Fibroblast of the conjunctiva (primary cell): ENCODE measurements around the gene PPT2.
"Not testable (repeated sequence)": the region's sequence is repeated elsewhere in the genome, so short reads cannot be mapped to it uniquely, and the experiment has no call there.

Source experiments
- DNase-seq: peaks from one replicate; pipeline ENCODE4 v3.0.0-alpha.2; 2010; ENCODE audit warnings: low read depth

PPT2 gene

DNA sequence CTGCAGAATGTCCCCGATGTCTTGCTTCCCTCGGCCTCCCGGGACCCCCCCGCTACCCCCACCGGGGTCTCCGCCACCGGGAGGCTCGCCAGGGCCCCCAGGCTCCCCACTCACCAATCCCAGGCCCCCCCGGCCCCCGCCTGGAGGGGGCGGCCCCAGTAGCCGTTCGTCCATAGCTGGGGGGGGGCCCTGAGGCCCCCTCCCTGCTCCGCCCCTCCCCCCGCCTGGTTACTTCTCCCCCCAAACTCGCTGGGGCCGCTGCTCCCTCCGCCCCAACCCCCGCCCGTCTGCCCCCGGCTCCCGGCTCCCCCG is 35.8 kb downstream of the PPT2 start:
- DNase-seq = no peak

DNA sequence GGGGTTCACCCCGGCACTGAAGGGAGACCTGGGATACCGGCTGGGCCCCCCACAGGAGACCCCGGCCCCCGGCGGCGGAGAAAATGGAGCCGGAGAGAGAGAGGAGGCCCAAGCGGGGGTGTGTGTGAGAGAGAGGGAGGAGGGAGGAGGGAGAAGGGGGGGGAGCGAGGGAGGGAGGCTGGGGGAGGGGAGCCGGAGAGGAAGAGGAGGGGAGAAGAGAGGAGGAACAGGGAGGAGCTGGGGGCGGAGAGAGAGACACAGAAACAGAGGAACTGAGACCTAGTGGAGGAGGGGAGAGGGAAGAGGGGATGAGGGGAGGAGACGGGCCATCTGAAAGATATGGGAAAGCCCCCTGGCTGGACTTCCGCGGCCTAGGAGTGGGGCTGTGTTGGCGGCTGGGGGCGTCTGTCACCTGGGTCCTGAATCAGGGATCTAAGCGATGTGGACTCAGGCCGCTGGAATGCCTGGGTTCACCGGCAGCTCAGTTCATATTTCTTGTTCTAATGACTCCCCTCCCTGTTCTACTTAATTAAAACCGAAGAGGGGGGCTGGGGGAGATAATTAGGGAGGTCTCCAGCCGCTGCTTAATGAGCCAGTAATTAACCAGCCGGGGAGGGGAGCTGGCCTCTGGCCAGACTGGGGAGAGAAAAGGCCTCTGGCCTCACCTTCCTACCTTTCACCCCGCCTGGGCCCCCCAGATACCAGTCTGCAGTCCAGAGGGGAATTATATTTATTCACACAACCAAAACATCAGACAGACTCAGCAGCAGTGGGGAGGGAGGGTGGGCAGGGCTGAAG is 36.3 kb downstream of the PPT2 start, which contains the start of gene PBX2:
TSS of gene PBX2 (minus strand) at position 149 of the 798 bp plus-strand sequence. CDS start 287 bp downstream, outside the sequence.
- peak; percentile 90 for DNase-seq

DNA sequence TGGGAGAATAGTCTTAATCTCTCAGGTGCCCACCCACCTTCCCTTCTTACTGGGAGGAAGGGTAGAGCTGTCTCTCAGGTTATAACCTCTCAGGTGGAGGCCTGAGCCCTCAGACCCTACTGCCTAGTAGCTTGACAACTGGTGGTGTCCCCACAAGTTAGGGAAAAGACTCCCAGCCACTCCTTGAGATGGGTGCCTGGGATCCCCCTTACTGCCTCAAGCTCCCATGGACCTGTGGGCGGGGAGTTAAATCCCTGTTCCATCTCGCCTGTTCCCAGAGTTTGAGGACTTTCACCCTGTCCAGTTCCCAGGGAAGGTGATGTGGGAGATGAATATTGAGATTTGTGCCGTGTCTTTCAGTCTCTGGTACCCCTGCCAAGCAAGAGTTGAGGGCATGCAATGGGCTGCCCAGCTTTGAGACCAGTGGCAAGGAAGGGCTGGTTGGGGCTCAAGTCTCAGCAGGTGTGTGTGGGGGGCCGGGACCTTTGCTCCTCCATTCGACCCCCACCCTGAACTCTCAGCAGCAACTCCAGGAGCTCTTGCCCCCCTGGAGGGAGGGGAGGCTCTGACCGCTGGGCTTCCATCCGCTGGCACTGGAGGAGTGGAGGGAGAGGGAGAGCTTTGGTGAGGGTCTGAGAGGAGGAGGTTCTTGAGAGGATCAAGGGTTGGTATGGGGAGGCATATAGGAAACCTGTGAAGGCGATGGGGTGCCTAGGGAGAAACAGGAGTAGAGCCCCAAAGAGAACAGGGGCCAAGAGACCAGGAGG is 37.2 kb downstream of the PPT2 start:
- no peak for DNase-seq

DNA sequence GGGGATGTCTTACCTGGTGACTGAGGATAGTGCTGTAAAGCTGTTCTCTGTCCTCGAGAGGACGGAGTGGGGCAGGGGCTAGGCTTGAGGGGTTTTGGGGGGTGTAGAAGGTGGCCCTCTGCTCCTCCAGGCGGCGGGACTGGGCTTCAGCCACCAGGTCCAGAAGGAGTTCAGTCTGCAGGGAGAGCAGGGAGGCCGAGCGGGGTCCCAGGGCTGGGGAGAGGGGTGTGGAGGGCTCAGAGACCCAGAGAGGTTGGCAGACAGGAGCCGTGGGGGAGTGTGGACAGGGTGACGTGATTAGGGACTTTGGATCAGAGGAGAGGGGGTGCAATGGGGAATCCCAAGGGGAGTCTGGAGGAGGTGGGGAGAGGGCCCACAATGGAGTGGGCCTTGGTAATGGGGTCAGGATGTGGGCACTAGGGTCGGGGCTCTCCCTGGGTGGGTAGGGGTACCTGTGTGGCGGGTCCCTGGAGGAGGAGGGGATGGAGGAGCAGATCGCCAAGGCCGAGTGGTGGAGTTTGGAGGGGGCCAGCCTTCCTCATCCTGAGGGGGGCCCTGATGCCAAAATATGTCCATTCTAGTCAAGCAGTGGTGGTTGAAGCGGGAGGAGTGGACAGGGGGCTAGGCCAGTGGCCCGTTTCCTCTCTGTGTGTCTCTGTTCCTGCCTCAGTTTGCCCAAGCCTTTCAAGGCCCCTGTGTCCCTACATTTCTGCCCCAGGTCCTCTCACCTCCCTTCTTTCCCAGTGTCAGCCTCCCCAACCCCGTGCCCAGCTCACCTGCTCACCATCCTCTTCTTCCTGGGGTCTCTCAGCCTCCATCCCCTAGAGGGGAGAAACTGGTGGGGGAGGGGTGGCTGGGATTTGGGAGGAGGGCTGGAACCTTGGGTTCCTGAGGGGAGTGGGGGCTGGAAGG is 38.0 kb downstream of the PPT2 start:
- DNase-seq = no peak

DNA sequence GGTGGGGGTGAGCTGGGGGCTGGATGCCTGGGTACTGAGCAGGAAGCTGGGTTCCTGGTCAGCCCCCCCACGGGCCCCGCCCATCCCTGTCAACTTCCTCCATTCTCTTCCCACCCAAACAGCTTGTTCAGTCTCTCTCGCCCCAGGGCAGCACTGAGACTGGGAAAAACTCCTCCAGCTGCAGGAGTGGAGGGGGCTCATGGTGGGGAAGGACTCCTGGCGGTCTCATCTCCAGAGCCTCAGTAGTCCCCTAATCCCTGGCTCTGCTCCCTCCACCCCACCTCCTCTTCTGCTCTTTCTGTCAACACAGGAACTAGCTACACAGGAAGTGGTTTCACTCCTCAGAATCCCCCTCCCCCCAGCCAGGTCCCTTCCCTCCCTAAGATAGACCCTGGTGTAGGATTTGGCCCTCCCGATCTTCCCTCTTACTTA is 38.7 kb downstream of the PPT2 start, which contains the start of gene GPSM3:
TSS of gene GPSM3 (minus strand) at position 36 of the 432 bp plus-strand sequence. CDS start 130 bp downstream, outside the sequence.
- DNase-seq = no peak

DNA sequence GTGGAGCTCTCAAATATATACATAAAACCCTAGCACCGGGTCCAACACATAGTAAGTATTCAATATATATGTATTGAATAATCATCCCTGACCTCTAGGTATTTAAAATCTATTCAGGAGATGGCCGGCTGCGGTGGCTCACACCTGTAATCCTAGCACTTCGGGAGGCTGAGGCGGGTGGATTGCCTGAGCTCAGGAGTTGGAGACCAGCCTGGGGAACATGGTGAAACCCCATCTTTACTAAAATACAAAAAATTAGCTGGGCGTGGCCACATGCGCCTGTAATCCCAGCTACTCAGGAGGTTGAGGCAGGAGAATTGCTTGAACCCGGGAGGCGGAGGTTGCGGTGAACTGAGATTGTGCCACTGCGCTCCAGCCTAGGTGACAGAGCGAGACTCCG is 39.2 kb downstream of the PPT2 start:
- not testable (repeated sequence) for DNase-seq

DNA sequence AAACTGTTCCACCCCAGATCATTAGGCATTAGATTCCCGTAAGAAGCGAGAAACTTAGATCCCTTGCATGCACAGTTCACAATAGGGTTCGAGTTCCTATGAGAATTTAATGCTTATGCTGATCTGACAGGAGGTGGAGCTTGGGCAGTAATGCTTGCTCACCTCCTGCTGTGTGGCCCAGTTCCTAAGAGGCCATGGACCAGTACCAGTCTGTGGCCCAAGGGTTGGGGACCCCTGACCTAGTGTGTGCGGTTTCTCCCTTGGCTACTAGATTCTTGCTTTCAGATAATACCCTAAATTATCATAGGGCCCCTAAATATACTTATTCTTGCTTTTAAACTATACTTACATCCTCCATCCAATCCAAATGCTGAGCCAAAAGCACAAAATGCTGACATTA is 40.4 kb downstream of the PPT2 start:
- no peak for DNase-seq

DNA sequence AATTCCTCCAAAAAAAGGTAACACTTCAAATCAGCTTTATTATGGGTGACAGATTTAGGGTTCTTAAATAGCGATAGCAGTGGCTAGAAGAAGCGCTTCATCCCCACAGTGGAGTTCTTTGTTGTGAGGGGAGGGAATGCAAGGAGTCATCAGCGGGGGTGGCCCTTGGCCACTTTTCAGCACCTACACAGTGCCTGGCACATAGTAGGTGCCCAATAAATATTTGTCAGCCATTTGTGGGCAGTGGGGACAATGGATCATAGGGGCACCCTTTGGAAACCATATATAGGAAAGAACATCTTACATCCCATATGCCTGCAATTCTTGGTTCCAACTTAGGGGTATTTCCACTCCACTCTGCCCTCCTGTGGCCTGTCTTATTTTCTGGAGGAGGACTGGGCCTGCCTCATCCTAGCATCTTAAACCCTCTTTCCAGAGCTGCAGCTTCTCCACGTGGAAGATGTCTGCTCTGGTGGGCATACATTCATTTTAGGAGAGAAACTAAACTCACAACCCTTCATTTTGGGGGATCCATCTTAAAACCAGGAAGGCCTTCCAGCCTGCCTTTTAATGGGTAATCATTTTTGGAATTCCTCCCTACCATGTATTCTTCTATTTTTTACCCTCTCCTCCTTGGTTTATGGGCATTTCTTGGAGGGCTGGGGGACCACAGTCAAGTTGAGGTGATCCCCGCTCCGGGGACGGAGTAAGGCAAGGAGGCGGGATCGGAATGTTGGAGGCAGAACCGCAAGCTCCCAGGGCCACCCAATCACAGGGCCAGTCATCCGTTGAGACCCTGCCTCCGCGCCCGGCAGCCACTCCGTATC is 41.1 kb downstream of the PPT2 start:
- peak; percentile 55 for DNase-seq

DNA sequence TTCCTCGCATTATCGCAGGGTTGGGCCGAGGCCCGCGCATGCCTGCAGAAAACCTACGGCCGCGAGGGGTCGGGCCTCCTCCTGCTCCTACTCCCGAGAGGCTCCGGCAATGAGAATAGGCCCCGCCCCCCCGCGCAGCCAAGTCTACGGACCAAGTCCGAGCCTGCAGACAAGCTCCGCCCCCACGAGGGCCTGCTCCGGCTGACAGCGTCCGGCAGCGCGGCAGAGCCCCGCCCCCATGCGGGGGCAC is 41.6 kb downstream of the PPT2 start:
- peak; percentile 100 for DNase-seq

DNA sequence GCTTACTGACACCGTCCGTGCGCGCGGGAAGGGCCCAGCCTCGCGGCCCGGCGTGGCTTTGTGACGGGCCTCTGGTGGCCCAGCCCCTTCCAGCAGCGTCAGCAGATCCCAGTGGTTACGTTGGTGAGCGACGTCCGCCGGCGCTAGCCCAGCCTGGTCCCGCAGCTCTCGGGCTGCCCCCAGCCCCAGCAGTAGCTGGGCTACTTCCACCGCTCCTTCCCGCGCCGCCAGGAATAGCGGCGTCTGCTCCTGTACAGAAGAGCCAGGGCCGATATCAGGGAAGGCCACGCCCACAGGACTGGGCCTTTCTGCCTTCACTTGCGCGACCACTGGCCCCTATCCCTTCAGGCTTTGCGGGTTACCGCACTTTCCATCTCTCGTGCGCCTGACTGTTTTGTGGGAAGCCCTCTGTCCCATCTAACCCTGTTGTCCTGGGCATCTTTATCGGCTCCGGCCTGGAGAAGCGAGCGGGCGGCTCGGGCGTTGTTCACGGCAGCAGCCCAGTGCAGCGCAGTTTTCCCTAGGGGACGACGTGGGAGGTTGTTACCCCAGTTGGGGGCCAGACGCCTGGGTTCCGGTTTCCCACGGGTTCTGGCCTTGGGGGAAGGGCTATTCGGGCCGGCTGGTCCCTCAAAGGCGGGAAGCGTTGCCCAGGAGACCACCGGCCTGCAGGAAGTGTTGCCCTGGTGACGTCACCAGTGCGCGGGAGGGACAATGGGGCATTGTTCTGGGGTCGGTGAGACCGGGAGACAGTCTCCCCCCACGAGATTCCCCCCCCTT is 42.2 kb downstream of the PPT2 start:
- DNase-seq = peak; percentile 70

DNA sequence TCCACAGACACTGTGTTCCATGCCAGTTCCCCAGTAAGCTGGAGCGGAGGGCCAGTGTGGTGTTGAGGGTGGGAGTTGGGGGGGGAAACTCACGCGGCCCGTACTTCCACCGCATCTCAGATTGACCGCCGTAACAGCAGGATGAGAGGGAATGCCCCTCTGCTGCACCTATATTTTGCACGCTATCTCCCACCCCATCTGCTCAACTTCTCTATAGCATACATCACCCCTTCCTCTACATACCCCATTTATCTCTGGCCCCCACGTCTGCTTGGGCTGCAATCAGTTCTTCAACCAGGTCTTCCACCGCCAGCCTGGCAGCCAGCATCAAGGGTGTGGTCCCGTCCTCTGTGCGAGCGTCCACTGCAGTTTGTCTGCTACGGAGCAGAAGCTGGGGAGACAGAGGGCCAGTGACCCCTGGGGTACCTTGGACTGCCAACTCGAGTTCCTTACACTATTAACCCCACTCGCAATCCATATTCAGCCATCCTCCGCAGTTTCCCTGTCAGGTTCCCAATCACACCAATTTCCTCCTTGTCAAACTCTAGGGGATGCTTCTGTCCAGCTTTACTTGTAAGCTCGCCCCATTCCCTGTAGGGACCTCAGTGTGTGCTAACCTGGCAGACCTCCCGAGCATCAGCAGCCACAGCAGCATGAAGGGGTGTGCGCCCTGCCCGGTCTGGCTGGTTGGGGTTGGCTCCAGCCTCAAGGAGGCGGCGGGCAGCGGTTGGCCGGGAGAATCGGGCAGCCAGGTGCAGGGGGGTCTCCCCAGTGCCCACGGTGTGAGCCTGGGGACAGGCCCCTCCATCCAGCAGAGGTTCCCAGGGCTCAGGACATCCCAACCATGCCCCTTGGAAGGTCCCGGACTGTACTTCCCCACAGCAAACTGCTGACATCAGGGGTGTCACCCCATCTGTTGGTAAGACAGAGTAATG is 43.0 kb downstream of the PPT2 start:
- no peak for DNase-seq

DNA sequence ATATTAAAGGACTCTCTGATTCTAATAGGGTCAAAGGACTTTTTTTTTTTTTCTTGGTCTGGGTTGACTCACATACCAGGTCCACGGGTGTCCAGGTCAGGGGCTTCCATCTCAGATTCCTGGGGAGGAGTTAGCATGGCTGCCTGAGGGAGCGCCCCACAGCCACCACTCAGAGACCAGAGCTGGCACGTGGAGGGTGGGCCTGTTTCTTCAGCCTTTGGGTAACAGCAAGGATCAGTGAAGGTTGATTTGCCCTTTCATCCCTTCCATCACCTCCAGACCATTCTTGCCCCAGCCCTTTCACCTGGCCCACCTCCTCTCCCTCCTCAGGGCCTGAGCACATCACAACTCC is 44.4 kb downstream of the PPT2 start:
- DNase-seq = no peak

DNA sequence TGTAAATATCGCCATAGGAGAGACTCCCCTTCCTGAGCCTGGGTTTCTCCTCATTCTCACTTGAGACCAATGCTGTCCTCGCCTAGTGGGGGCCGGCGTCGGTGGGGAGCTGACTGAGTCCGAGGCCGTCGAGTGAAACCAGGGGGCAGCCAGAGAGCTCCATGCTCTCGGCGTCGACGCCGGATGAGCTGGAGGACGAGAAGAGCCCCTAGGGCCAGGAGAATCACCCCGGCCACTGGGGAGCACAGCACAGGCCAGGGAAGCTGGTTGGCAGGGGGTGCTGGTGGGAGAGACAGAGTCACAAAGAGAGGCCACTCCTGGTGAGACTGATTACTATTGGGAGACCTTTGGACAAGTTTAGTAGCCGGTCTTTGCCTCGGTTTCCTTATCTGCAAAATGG is 44.9 kb downstream of the PPT2 start:
- no peak for DNase-seq

DNA sequence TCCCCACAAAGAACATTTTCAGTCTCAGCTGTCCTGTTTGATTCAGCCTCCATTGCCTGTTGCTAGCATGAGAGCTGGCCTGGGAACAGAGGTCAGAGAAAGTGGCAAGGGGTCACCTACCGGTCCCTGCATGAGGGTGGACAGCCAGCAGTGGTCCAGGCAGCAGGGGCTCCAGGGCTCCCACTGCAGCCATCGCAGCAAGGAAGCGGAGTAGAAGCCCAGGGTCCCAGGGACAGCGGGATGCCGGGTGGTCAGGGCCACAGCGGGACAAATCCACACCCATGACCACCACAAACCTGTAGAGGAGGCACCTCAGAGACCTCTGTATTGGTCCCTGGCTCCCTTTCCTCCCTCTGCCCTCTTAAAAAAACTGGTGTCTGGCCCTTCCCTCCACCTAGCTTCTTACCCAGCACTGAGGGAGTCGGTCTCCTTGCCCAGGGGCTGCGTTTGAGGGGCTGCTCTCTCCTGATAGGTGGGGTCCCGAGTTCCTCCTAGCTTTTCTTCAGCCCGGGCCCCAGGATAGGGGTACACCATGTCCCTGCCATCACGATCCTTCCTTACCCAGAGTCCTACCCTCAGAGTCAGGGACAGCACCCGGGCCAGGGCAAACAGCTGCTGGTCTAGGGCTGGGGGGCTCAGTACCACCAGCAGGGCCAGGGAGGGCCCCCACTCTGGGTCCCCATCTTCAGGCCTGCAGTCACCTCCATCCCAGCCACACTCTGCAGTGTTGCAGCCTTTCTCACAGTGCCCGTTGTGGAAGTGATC is 47.0 kb downstream of the PPT2 start:
- DNase-seq = no peak

DNA sequence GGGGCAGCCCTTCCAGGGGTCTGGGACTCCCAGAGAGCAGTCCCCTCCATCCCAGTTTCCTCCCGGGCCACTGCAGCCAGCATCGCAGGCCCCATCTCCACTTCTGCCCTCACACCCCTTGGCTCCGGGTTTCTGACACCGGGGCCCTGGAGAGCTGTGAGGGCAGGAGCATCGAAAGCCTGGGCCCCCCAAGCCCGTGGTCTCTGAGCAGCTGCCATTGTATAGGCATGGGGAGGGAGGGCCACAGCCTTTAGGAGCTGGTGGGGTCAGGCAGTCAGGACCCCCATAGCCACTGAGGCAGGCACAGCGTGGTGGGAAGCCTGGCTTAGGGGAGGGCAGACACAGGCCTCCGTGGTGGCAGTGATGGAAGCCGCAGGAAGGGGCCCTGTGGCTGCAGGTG is 48.2 kb downstream of the PPT2 start:
- no peak for DNase-seq

DNA sequence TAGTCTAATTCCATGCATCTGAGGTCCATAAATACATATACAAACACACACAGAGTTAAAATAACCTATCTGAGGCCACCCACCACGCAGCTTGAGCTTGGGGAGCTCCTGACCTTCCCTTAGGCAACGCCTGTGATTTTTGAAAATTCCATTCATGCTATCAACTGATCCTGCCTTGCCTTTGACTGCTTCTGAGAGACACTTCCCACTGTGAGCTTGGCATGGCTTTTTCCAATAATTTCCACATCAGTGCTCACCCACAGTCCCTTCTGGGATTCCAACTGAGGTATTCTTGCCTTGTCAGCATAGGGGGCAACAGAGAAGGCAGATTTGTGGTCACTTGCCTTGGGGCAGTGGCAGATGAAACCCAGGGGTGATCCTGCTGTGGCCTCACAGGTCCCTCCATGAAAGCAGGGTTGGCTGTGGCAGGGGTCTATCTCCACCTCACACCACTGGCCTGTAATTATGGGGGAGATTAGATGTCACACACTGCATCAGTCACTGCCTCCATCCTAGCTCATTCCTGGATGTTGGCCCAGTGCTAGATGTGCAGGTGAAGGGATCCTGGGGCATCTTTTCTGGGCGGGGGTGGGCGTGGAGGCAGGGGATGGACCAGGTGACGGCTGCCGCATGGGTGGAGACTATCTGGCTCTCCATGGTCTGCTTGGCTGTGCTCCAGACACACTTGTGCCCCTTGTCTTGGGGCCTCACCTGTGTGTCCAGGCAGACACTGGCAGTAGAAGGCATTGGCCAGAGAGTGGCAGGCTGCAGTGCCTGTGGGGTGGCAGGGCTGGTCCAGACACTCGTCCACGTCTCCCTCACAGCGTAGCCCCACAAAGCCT is 49.7 kb downstream of the PPT2 start:
- no peak for DNase-seq

DNA sequence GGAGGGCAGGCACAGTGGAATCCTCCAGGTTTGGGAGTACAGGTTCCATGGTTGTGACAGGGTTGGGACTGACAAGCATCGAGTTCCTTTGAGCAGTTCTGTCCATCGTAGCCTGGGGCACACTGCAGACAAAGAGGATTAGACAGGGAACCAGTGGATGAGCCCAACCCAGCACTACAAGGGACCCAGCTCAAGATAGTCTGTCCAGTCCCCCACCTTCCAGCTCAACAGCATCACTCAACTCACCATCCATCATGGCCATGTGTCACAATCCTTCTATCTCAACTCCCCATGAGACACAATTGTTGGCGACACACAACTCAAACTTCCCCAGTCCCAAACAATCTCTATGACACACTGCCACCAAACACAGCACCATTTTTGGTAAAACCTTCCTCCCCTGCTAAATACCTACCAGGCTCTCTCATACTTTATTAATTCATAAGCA is 50.4 kb downstream of the PPT2 start:
- no peak for DNase-seq

DNA sequence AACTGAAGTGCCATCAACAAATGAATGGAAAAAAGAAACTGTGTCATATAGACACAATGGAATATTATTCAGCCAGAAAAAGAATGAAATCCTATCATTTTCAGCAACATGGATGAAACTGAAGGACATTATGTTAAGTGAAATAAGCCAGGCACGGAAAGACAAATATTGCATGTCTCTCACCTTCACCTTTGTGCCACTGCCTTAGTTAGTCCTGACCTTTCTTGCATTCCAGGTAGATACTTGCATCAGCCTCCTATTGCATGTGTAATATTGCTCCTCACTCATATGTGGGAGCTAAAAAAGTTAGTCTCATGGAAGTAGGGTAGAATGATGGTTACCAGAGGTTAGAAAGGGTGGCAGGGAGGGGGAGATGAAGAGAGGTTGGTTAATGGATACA is 55.1 kb downstream of the PPT2 start:
- DNase-seq = no peak
